ENCODE measurements around the gene PTPRT. TPM values are rescaled to one million over a fixed set of nuclear protein-coding genes. Genes with fewer than 3 reads are reported as not detected.

The PTPRT gene
- total RNA-seq, 1 experiment from 2014 or later, result not detected

DNA sequence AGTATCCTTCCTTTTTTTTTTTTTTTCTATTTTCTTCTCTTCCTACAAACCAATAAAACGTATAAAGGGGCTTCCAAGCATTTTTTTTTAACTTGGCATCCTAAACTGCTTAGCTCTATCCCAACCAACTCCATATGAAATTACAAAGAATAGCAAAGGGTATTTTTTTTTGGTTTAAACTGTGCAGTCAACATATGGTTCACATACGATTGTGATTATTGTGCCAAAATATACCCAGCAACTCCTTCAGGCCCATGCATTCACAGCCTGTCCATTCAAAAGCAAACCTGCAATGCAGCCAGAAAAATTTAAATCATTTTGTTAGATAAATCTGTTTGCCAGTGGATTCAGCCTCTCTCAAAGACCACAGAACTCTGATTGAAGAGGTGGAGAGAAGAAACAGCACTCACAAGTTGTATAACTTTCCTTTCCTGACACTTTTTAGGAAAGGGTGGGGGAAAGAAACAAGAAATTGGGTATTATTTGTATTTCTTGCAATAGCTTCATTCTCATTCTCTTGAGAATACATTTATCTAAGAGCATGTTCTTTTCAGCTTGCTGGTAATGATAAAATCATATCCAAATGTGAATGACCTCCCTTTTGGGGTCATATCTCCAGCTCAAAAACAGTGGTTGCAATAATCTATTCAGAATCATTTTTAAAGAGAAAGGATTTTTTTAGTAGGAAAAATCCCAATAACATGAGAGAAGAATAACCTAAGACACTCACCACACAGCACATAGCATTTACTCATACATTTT is 870.3 kb downstream of the PTPRT start:
- TF ChIP-seq, protein P1, sequence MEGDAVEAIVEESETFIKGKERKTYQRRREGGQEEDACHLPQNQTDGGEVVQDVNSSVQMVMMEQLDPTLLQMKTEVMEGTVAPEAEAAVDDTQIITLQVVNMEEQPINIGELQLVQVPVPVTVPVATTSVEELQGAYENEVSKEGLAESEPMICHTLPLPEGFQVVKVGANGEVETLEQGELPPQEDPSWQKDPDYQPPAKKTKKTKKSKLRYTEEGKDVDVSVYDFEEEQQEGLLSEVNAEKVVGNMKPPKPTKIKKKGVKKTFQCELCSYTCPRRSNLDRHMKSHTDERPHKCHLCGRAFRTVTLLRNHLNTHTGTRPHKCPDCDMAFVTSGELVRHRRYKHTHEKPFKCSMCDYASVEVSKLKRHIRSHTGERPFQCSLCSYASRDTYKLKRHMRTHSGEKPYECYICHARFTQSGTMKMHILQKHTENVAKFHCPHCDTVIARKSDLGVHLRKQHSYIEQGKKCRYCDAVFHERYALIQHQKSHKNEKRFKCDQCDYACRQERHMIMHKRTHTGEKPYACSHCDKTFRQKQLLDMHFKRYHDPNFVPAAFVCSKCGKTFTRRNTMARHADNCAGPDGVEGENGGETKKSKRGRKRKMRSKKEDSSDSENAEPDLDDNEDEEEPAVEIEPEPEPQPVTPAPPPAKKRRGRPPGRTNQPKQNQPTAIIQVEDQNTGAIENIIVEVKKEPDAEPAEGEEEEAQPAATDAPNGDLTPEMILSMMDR (IDR thresholded peaks at IDR 0.05; ENCODE audit: unreplicated experiment), result no peak
- Mint-ChIP-seq H3K4me1 (ENCODE audit: low read depth, unreplicated experiment) (no peaks in the 10 kb centered on the region), H3K9me3 (ENCODE audit: low read depth, unreplicated experiment) (peaks cover 11% of the 10 kb centered on the region), H3K4me3 (ENCODE audit: low read depth, unreplicated experiment) (no peak overlapping the region), H3K36me3 (ENCODE audit: insufficient read depth, unreplicated experiment) (no peaks in the 10 kb centered on the region), H3K27ac (ENCODE audit: unreplicated experiment) (no peak overlapping the region), H3K27me3 (ENCODE audit: unreplicated experiment) (no peaks in the 10 kb centered on the region)
- CTCF ChIA-PET, result interaction anchor here (0.5 kb wide), 1 partner anchor 1090 kb away, joined by 3 read pairs; no protein-coding TSS in a partner anchor
- intact Hi-C loops (cut with micrococcal nuclease; ENCODE audit: unreplicated experiment), result no loop called here
- DNase-seq, result no peak
- BruUV-seq (replicated peaks), result no TSS peak

DNA sequence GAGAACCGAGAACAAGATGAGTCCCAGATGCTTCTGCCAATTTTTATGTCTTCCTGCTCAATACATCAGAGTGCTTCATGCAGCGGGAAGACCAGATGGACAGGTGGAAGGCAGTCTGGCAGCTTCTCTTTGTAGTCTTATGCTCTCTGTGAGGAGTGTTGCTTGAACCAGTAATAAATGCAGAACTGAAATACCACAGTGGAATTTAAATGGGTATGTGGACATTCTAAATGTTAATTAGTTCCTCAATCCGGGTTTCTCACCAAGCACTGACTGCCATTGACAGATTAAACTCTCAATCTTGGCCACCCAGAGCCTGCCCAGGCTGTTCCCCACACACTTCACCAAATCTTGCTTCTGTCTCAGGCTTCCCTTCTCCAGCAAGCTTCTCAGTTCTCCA is 876.0 kb downstream of the PTPRT start:
- Mint-ChIP-seq H3K36me3 (ENCODE audit: insufficient read depth, unreplicated experiment) (no peaks in the 10 kb centered on the region), H3K4me3 (ENCODE audit: low read depth, unreplicated experiment) (no peak overlapping the region), H3K4me1 (ENCODE audit: low read depth, unreplicated experiment) (no peaks in the 10 kb centered on the region), H3K27me3 (ENCODE audit: unreplicated experiment) (peaks cover 9% of the 10 kb centered on the region), H3K9me3 (ENCODE audit: low read depth, unreplicated experiment) (peaks cover 10% of the 10 kb centered on the region), H3K27ac (ENCODE audit: unreplicated experiment) (no peak overlapping the region)
- intact Hi-C loops (cut with micrococcal nuclease; ENCODE audit: unreplicated experiment), result no loop called here
- TF ChIP-seq, protein P1 (IDR thresholded peaks at IDR 0.05; ENCODE audit: unreplicated experiment), result no peak
- DNase-seq, result no peak
- CTCF ChIA-PET, result no interaction called here
- no TSS peak for BruUV-seq (replicated peaks)

DNA sequence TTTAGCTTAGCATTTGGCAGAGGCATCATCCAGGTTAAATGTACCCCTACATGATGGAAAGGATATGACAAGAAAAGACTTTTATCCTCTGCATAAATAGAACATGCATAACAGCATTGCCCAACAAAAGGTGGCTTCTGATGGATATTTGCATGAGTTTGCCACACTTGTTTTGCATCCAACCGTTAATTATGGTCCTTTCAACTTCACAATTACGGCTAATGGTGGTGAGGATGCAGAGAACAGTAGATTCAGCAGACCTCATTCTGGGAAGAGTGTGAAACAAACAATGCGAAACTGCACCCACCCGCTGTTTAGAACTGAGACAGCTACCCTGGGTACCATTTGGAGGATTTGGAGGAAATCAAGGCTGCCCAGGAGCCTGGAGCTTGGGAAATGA is 880.7 kb downstream of the PTPRT start:
- Mint-ChIP-seq H3K4me1 (ENCODE audit: low read depth, unreplicated experiment) (no peaks in the 10 kb centered on the region), H3K27ac (ENCODE audit: unreplicated experiment) (no peak overlapping the region), H3K27me3 (ENCODE audit: unreplicated experiment) (peaks cover 15% of the 10 kb centered on the region), H3K4me3 (ENCODE audit: low read depth, unreplicated experiment) (no peak overlapping the region), H3K9me3 (ENCODE audit: low read depth, unreplicated experiment) (peaks cover 5% of the 10 kb centered on the region), H3K36me3 (ENCODE audit: insufficient read depth, unreplicated experiment) (no peaks in the 10 kb centered on the region)
- CTCF ChIA-PET, result no interaction called here
- BruUV-seq (replicated peaks), result no TSS peak
- TF ChIP-seq, protein P1 (IDR thresholded peaks at IDR 0.05; ENCODE audit: unreplicated experiment), result no peak
- intact Hi-C loops (cut with micrococcal nuclease; ENCODE audit: unreplicated experiment), result no loop called here
- no peak for DNase-seq

DNA sequence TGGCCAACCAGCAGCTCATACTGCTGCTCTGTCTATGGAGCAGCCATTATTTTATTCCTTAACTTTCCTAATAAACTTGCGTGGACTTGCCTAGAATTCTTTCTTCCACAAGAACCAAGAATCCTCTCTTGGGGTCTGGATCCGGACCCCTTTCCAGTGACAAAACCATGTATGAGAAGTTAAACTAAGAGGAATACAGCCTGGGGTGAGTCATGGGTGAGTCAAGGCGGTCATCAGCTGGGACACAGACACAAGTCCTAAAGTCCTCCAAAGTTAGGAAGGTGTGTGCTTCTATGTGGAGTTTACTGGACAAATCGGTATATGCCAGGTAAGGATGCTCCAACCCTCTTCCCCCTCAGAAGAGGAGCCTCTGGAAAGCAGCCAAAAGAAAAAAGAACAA is 881.5 kb downstream of the PTPRT start:
- no peaks in the 10 kb centered on the region for H3K4me1 Mint-ChIP-seq (ENCODE audit: low read depth, unreplicated experiment)
- H3K27me3 Mint-ChIP-seq (ENCODE audit: unreplicated experiment), result peaks cover 15% of the 10 kb centered on the region
- no peaks in the 10 kb centered on the region for H3K36me3 Mint-ChIP-seq (ENCODE audit: insufficient read depth, unreplicated experiment)
- no peak for DNase-seq
- no TSS peak for BruUV-seq (replicated peaks)
- CTCF ChIA-PET, result no interaction called here
- H3K27ac Mint-ChIP-seq (ENCODE audit: unreplicated experiment), result no peak overlapping the region
- H3K9me3 Mint-ChIP-seq (ENCODE audit: low read depth, unreplicated experiment), result peaks cover 6% of the 10 kb centered on the region
- no peak overlapping the region for H3K4me3 Mint-ChIP-seq (ENCODE audit: low read depth, unreplicated experiment)
- intact Hi-C loops (cut with micrococcal nuclease; ENCODE audit: unreplicated experiment), result no loop called here
- TF ChIP-seq, protein P1 (IDR thresholded peaks at IDR 0.05; ENCODE audit: unreplicated experiment), result no peak
